ENCODE results near the gene ARAP2.

The ARAP2 gene

DNA sequence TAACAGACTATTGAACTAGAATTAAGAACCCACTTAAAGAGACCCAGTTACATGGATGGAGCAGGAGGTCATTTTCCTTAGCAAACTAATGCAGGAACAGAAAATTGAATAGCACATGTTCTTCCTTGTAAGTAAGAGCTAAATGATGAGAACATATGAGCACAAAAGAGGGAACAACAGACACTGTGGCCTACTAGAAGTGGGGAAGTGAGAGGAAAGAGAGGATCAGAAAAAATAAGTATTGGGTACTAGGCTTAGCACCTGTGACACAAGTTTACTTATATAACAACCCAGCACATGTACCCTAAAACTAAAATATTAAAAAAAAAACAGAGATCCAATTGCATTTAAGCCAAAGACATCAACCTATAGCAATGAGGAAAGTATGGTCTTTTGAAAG lies 26.2 kb downstream of the ARAP2 start:
- DNase-seq = no peak

DNA sequence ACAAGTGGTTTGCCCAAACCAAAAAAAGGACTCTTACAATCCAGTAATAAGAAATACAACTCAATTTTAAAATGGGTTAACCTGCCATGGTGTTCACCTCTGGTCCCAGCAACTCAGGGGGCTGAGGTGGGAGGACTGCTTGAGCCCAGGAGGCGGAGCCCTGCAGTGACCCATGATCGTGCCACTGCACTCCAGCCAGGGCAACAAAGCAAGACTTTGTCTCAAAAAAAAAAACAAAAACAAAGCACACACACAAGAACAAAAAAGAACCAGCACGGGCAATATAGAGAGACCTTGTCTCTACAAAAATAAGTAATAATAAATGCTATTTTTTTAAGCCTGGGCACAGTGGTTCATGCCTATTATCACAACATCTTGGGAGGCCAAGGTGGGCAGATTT lies 28.7 kb downstream of the ARAP2 start:
- DNase-seq = peak in 15 of 58 donors; percentile 3 to 61 (median 33)

DNA sequence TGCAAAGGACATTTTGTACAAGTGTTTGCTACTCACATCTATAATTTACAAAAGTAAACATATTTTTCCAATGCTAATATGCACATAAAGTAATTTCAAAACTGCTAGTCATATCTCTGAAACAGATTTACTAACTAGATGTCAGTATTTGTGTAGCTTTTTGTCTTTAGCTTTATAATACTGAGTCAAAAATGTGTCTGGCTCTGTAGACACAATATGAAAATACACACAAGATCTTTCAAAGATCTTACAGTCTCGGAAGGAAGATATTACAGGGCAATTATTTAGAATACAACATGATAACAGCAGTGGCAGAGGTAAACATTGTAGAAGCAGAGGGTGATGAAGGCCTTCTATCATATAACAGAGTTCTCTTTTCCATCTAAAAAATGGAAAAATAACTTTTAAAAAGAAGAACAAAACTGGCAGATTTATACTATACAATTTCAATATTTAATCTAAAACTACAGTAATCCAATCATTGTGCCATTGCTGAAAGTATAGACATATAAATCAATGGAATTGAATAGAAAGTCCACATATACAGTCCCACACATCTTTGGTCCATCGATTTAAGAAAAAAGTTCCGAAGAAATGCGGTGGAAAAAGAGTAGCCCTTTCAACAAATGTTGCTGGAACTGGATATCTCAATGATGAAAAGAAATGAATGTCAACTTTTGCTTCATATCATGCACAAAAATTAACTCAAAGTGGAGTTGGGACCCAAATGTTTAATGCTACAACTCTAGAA lies 29.4 kb downstream of the ARAP2 start:
- DNase-seq = no peak

DNA sequence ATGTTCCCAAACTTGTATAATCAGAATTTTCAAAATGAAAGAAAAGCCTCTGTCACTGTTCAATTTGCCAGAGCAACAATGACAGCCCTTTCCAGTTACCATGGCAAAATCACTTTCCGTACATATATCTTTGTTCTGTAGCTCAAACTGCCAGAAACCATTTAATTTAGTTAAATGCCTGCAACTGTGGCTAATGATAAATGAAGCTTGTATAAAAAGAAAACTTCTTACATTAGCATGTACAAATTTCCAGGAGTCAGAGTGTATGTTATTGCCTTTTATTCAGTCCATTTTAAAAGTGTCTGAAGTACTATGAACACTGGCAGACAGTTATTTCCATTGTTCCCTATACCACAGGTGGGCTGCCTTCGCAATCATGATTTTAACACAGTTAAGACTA lies 30.3 kb downstream of the ARAP2 start:
- DNase-seq = no peak

DNA sequence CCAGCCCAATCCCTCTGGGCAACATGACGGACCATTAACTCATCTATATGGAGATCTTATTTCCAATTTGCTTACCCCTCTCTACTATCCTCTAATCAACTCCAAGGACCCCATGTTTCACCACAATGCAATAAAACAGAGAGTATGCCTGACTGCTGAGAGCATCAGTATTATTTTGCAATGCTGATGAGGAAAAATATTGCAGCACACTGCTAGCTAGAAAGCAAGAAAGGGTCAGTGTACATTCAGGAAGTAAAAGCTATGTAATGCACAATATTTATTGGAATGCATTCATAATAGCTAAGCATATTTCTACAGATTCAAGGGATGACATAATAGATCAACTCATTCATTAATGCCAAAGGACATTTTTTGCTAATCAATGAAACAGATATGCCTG lies 33.2 kb downstream of the ARAP2 start:
- no peak for DNase-seq

DNA sequence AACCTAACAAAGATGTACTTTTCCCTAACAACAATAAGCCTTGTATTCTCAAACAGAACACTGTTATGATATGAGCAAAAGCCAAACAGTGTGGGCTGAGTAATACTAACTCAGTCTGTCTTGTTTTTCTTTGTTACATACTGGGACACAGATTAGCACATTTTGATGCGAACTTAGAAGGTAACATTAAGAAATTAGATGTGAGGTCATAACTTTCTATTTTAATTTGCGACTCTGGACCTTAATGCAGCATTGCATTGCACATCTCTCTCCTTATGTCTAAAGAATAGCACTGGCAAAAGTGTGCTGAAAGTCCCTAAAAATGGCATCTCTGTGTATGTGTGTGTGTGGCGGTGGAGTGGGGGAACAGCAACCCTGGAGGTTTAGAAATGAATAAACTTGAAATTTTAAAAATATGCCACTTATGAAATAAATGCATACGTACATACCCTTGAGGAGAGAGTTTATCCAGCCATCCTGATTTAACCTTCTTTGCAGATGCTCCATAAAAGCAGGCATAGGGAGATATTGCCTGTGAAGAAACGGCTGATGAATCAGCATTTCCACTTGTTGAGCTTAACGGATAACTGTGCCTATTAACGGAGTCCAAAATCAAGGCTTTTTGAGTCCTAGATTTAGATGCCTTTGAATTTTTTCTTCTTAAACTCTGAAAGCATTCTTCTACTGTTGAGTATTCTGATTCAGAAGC lies 34.2 kb downstream of the ARAP2 start:
- peak in 2 of 58 donors; percentile 49 to 55 for DNase-seq

DNA sequence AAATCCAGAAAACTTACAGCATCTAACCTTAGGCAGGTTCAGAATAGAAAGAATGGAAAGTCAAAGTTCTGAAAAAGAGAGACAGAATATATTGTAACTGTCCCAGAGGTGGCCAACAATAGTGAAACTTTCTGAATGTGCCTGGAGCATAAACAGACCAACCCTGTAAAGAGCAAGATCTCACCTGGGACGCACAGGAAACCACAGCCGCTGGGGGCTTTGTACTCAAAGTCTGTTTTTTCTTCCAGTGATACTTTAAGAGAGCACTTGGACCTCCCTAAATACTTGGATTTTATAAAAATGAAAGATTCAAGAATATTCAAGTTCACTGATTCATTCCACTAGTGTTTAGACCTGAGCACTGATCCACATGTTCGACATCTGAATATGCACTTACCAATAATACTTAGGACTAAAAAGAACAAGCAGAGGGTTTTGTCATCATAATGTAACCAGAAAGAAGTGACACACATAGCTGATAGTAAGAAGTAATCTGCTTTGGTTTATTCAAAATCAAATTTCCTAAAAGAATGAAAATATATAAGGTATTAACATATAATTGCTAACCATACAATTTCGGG lies 35.3 kb downstream of the ARAP2 start:
- no peak for DNase-seq

DNA sequence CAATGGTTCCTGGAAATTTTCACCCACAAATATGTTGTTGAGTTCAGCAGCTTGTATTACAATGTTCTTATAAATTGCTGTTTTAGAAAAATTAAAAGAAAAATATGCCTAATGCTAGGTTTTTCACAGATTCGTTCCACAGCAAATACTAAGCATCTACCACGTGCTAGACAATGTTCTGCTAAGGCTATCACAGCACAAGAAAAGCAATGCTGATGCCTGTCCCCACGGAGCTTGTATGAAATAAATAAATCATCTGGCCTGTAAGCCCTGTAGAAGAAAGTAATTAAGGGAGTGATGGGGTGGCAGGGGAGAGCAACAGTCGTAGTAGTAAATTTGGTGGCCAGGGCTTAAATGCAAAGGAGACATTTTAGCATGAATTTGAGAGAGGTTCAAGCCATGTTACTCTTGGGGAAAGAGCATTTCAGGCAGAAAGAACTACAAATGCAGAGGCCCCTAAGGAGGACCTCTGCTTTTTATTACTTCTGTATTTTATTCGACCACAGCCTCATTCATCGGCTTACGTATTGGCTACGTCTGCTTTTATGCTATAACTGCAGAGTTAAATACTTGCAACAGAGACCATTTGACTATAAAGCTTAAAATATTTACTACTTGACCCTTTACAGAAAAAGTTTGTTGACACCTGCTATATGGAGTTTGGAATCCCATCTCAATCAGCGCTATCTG lies 36.3 kb downstream of the ARAP2 start:
- DNase-seq = no peak

DNA sequence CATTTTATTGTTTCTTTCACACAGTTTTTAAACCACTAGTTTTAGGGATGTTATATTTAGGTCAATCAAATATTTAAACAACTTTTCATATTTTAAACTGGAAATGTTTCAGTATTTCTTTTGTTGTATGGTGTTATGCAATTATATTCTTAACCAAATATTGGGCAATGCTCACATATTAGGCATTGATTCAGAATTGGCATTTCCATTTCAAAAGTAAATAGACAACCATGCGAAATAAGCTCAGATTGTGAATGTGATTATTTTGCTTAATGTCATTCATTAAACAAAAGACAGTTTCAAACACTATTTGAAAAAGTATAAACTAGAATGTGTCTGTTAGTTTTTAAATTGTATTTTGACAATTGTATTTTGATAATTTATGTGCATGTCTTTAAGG lies 36.9 kb downstream of the ARAP2 start:
- no peak for DNase-seq

DNA sequence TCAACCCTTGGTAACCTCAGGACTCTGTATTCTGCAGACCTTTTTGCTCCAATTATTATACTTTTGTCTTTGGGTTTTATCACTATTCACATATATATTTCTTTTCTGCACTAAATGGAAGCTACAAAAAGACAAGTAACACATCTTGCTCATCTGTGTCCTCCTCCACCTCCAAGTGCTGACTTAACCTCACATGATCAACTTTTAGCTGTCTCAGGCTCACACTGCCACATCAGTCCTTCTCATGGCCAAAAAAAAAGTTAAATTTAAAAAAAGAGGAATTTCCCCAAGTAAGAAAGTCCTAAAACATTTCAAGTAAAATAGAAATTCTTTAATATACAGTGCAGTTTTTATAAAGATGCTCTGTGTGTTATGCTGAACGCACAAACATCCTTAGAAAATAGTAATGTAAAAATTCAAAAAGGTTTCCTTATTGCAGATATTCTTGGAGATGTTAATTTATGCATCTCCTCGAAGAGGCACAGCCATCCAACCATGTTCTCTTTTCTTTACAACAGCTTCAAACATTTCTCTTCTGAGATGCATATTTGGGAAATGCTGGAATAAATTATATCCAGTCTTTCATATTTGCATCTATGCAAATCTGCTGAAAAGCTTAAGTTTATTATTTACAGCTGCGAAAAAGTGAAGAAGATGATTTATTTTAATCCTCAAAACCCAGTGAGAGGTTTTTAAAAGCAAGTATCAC lies 37.6 kb downstream of the ARAP2 start:
- no peak for DNase-seq

DNA sequence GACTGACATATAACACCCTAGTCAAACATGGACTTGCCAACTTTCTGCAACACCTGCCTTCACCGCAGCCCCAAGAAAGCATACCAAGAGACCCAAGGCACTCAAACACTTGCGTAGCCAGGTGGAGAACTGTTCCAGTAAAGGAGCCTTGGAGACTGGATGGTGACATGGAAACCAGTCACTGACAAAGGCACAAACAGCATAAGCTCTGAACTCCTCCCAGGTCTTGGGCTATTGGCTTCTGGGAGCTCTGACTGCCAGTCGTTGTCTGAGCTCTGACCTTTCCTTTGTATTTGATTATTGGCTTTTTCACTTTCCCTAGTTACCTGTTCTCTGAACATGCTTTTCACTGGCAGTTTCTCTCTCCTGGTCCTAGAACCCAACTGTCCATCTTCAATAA lies 38.3 kb downstream of the ARAP2 start:
- DNase-seq = peak in 2 of 58 donors; percentile 28 to 32

DNA sequence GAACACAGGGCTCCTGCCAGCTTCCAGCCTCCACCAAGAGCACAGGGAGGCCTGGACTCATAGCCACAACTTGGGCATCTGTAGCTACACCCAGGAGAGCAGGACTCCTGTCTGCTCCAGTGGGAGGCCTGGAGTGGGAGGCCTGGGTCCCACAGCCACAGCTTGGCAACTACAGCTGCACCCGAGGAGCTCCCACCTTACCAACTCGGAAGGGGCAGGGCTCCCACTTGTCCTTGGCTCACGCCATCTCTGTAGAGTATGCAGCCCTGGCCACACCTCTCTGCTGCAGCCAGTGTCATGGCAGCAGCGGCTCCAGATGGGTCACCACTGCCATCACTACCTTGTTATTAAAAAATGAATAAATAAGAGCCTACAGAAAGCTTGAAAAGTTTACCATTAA lies 45.5 kb downstream of the ARAP2 start:
- DNase-seq = no peak

DNA sequence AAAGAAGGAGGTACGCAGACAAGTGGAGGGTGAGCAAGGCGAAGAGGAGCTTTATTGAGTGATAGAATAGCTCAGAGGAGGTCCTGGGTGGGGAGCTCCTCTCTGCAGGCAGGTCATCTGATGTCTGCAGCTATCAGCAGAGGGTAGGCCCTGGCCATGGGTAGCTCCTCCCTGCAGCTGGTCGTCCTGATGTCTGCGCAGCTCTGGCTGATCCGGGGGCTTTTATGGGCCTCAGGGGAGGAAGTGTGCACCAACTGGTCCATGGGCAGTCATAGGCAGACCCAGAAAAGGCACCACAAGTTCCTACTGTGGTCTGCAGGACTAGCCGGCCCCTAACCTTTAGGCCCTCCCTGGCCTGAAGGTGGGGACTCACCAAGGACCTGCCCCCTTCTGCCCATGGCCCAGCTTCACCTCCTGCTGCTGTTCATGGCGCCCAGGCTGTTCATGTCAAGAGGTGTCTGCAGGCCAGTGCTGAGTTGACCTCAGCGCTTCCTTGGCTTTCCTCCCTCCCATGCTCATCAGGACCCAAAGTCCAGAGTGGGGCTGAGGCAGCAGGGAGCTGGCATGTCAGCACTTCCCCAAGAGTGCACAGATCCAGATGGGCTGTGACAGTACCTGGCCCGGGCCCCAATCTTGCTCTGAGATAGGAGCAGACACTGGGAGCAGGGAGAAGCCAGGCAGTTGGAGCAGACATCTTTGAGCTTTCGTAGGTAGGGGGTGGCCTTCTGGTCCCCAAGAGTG lies 46.1 kb downstream of the ARAP2 start:
- peak in 1 of 58 donors; percentile 4 for DNase-seq

DNA sequence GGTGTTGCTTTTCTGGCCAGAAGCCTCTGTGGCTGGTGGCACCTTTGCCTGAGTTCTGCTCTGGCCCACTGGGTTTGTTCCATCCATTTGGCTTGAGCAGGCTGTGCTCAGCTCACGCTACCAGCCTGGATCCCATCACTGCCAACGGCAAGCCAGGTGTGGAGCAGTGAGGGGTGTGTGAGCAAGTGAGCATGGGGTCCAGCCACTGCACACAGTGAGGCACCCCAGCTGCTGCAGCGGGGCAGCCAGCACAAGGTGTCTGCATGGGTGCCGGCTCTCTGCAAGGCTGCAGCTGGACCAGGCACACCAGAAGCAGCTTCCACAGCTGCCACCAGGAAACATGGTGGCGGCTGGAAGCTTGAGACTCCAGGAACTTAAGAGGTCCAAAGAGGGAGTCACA lies 46.8 kb downstream of the ARAP2 start:
- DNase-seq = no peak

DNA sequence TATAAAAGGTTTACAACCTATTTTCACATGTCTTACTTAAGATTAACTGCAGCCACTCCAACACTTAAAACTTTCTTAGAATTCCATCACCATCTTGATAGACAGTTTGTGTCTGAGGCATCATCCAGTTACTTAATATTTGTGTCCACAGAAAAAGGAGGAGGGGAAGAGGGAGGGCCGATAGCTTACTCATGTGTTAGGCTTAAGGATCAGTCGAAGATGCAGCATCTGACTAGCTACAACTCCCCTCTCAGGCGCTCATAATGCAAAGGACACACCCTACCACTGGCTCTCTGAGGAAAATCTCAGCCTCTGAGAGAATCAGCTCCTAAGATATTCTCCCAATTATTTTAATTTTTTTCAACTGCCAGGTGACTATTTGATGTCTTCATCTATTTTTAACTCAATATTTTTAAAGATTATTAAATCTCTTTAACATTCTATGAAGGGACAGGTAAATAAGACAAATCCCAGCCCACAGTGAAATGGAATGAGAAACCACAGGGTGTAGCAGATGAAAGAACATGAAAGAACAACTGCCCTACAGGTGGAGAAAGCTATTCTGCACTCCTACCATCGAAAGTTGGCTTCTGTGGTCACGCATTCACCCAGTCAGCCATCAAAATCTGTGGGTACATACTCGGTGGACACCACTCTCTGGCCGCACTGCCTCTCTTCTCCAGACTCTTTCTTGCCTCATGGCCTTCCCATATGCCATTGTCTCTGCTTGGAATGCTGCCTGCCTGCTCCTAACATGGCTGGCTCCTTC lies 48.0 kb downstream of the ARAP2 start:
- DNase-seq = no peak

DNA sequence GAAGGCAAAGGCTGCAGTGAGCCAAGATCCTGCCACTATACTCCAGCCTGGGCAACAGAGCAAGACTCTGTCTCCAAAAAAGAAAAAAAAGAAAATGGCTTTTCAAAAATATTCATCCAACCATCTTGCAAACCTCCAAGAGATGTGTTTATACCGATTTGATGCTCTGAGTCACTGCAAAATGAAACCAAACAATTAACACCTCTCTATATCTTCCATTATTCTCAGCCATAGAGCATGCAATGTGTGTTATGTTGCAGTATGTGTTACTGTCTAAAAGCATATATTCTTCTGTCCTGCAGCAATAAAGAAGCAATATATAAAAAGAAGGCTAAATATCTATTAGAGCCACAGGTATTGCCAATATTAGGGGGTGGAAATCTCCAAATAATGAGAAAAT lies 51.4 kb downstream of the ARAP2 start:
- no peak for DNase-seq

DNA sequence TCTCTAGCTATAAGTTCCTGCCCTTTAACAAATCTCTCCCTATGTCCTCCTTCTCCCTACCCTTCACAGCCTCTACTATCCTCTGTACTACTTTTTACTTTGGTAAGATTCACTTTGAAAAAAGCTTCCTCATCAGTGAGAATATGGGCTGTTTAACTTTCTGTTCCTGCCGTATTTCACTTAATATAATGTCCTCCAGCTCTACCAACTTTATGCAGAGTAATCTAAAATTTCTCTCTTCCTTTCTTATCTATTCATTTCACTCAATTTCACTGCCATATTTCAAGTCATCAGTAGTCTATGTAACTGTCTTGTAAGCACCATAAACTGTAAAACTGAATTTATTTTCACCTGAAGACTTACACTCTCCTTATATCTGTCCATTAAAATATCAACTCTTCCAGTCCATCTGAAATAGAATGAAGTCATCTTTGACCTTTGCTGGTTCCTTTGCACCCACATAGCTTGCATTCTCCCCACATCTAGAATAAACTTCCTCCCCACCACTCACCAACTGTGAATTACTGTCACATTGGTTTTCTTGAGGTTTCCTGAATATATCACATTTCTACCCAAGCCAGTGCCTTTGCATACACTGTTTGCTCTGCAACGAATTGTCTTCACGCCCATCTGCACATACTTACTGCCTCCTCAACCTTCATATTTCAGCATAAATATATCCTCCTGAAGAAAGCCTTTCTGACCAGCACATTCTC lies 54.6 kb downstream of the ARAP2 start:
- DNase-seq = no peak

DNA sequence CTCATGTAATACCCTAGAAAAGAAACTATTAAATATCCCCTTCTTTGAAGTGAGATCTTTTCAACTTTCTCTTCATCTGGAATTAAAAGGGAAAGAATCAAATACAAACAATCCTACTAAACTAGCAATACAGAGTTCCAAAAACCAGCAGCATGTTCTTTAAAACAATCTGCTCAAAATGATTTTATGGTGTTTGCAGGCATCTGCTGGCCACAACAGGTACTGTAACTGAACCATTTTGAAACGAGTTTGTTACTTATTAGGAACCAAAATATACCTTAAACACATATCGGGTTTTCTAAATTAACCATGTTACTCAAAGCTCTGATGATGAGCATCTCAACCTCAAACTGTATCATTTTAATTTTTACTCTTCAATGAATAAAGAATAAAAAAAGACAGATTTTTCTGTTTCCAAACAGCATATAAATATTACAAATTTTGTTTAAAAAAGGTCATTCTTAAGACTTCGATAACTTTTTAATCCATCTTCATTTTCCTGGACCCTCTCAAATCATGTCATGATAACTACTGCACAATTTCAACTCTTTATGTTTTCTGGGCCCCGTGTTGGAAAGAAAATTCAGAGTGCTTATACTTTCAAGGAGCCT lies 56.5 kb downstream of the ARAP2 start:
- DNase-seq = peak in 1 of 58 donors; percentile 6
